GM23338 (cell line): ENCODE data around the gene FARS2.

Source experiments
- EZH2 ChIP-seq: fragments of 200-600 bp; sonication (generic); IDR thresholded peaks from one replicate; pipeline ENCODE4 v1.8.0; 2017; ENCODE audit warnings: antibody characterized with exemption, mild to moderate bottlenecking, low read depth; ENCODE audit not compliant: unreplicated experiment
- TF ChIP-seq, protein P1 (sequence below), 2 experiments: fragments of 200-600 bp in 1 of 2; sonication (generic) in 1 of 2; conservative IDR thresholded peaks; 2 replicates each; pipeline versions ENCODE4 v1.5.1 to v1.6.1; 2016 to 2017; ENCODE audit warnings: antibody characterized with exemption in 2 of 2, low read depth in 2 of 2, mild to moderate bottlenecking in 2 of 2, moderate library complexity in 1 of 2

GRCh38 chr6:5684320-5685053 is 423.2 kb downstream of the FARS2 start:
- TF ChIP-seq, protein P1, sequence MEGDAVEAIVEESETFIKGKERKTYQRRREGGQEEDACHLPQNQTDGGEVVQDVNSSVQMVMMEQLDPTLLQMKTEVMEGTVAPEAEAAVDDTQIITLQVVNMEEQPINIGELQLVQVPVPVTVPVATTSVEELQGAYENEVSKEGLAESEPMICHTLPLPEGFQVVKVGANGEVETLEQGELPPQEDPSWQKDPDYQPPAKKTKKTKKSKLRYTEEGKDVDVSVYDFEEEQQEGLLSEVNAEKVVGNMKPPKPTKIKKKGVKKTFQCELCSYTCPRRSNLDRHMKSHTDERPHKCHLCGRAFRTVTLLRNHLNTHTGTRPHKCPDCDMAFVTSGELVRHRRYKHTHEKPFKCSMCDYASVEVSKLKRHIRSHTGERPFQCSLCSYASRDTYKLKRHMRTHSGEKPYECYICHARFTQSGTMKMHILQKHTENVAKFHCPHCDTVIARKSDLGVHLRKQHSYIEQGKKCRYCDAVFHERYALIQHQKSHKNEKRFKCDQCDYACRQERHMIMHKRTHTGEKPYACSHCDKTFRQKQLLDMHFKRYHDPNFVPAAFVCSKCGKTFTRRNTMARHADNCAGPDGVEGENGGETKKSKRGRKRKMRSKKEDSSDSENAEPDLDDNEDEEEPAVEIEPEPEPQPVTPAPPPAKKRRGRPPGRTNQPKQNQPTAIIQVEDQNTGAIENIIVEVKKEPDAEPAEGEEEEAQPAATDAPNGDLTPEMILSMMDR (conservative IDR thresholded peaks at IDR 0.05; ENCODE audit: low read depth in 2 of 2): no peak
- TF ChIP-seq EZH2: no peak
